SW 1271 (cell line): ENCODE results near the gene CCDC6.

Experiments
- DNase-seq, 2 experiments: peaks; one replicate each; lab custom pipeline; 2025; lab: John Stamatoyannopoulos, UW

Gene CCDC6

GRCh38 chr10:59852670-59853069, 53.7 kb downstream of the CCDC6 start:
- no peak for DNase-seq

GRCh38 chr10:59851864-59852263, 54.5 kb downstream of the CCDC6 start:
- no peak for DNase-seq

- DNase-seq: no peak
Observed at GRCh38 chr10:59847888-59848287, 58.5 kb downstream of the CCDC6 start.

DNA sequence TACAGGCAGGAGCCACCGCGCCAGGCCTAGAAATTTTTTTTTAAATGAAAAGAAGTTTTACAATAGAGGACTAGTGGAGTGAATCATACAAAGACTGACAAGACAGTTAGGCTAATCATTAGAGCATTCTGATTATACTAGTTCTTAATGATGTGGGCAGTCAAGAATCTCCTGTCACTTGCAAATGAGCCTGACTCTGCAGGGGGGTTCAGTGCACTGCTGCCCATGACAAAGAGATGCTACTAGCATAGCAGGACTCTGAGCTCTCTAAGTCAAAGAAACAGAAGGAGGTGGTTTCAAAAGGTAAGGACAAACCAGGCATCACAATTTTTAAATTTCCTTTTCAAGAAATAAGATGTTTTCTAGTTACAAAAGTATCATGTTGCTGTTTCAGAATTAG, 59.0 kb downstream of the CCDC6 start:
- no peak for DNase-seq

- no peak for DNase-seq
Observed at GRCh38 chr10:59844436-59844835, 61.9 kb downstream of the CCDC6 start.

DNA sequence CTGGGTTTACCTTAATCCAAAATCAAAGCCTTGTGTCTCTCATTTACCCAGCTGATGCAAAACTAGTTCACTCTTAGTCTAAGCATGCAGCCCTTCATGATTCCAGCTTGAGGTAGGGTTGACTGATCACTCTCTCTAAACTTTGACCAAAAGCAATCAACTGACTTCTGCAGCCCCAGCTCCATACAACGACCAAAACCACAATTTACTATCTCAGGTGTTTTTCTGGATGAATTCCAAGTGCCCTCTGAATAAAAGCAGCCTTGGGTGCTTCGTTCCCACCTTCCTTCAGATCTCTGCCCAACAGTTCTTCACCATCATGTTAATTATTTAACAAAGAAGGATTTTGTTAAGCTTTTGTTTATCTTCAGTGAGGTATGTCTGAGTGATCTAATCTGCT, 62.6 kb downstream of the CCDC6 start:
- no peak for DNase-seq

- DNase-seq: no peak
Observed at GRCh38 chr10:59839576-59839975, 66.8 kb downstream of the CCDC6 start.

DNA sequence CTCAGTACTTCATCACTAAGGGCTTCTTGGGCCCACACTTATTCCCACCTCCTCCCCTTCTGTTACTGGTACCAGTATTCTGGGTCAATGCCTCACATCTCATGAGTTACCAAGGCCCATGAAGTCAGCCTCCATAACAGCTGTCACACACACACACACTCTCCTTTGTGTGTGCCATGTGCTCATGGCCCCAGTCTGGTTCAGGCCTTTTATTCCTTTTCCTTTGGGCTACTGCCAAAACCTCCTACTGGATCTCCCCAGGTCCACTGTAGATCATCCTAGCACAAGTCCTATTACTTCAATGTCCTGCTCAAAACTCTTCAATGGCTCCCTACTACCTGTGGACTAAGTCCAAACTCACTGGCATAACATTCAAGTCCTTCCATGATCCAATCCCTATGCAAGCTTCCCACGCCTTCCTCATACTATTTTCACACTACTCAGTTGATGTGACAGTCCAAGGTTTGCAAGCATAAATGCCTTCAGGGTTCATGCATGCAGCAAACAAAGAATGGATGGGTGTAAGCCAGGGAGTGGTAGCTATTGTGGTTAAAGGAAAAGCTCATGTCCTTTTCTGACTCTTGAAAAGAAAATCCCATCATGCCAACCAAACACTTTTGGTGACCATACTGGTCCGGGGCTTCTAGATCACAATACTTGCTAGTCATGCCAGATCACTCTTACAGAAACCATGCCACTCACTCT, 68.1 kb downstream of the CCDC6 start:
- DNase-seq: no peak

DNA sequence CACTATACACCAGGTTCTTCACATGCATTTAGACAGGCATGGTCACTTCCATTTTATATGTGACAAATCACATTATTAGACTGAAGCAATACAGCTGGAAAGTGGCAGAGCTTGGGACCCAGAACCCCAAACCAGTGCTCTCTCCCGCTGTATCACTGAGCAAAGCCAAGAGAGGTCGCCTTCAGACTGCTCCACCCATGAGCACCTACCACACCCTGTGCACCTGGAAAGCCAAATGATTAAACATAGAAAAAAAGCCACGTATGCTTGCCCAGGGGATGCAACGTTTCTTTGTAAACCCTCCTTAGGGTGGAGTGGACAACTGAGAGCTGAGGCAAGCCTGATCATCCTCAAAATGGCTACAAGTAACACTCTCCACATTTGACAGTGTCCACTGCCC, 72.5 kb downstream of the CCDC6 start:
- DNase-seq: no peak

DNA sequence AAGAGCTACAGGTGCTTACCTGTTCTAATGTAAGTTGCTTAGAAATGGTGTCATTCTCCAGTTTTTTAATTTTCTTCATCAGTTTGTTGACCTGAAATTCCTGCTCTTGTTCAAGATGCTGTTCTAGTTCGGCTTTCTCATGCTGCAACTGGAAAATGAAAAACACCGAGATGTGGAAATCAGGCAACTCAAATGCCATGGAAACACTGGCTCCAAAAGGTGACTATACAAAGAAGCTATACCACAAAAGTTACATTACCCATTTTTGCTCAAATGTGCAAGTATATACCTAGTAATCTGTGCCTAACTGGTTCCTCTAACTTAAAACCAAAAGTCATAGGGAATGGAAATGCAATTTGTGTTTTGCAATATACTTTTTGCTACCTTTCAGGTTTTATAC, 73.8 kb downstream of the CCDC6 start:
- no peak for DNase-seq

- DNase-seq: no peak
Observed at GRCh38 chr10:59831658-59832503, 74.5 kb downstream of the CCDC6 start.

GRCh38 chr10:59830601-59831259, 75.6 kb downstream of the CCDC6 start:
- peak in 1 of 2 experiments; percentile 33 for DNase-seq

DNA sequence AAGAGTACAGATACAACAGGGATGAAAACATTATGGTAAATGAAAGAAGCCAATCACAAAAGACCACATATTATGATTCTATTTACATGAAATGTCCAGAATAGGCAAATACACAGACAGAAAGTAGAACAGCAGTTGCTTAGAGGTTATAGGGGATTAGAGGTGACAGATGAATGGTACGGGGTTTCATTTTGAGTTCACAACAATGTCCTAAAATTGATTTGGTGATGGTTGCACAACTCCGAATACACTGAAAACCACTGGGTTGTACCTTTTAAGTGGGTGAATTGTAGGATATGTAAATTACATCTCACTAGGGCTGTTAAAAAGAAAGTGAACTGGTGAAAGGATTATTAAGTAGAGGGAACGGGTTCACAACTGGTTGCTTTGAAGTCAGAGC, 76.8 kb downstream of the CCDC6 start:
- DNase-seq: no peak

- DNase-seq: no peak
Observed at GRCh38 chr10:59829024-59829423, 77.3 kb downstream of the CCDC6 start.

DNA sequence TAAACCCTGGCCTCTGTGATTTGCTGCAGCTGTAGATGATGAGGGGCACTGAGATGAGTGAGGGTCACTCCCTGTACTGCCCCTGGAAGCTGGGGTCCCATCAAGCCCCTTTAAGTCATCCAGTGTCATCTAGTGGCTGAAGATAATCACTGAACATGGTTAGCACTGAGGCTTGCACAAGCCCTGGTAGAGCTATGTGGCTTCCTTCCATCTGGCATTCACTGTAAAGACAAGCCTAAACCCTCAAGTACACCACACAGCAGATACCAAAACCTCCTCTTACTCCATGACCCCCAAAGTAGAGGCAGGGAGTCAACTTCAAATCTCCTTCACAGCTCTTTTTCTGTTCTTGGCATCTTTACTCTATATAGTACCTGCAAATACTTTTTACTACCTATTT, 80.4 kb downstream of the CCDC6 start:
- DNase-seq: no peak

- DNase-seq: no peak
Observed at GRCh38 chr10:59823751-59824150, 82.6 kb downstream of the CCDC6 start.

DNA sequence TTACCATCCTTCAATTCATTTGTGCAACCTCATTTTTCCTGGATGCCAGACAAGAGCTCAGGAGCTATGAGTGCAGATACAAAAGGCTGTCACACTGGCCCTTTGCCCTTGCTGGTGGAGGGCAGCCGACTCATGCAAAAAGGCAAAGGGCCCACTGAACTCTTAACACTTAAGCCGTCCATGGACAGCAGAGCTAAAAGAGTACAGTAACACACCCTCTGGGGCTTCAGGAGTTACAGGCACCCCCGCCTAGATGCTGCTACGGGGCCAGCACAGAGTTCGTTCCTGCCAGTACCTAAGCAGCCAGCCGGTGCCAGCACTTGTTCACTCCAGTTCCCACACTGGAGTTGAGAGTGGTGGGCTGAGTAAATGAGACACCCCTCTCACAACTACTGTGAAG, 83.2 kb downstream of the CCDC6 start:
- DNase-seq: no peak

DNA sequence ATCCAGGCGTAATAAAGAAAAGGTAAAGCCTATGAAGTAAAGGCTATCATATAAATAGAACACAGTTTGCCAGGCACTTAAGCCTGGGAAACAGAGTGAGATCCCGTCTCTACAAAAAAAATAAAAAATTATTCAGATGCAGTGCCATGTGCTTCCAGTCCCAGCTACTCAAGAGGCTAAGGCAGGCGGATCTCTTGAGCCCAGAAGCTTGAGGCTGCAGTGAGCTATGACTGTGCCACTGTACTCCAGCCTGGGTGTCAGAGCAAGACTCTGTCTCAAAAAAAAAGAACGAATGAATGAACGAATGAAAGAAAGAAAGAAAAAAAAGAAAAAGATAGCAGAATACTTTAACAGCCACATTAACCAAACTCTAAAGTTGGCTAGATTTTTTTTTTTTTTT, 85.9 kb downstream of the CCDC6 start:
- no peak for DNase-seq

DNA sequence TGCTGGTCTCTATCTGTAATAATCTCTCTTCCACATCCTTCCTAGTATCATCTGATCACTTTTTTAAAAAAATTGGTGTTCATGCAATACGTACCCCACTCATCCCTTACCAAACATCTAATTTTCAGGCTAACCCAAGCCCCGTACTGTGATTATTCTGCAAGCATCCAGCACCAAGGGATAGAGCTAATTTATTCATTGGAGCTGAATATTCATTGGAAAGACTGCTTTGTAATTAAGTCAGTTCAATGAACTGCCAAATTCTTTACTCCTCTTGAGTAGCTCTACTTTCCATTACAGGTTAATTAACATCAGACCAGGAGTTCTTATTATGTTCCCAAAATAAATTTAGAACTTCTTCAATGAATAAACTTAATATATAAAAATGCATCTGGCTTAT, 86.7 kb downstream of the CCDC6 start:
- no peak for DNase-seq

GRCh38 chr10:59819265-59819664, 87.1 kb downstream of the CCDC6 start:
- no peak for DNase-seq

GRCh38 chr10:59817773-59818172, 88.6 kb downstream of the CCDC6 start:
- no peak for DNase-seq

GRCh38 chr10:59814878-59815277, 91.5 kb downstream of the CCDC6 start:
- DNase-seq: no peak

GRCh38 chr10:59812519-59813122, 93.7 kb downstream of the CCDC6 start:
- DNase-seq: no peak
